HG03442 (cell line): ENCODE results near the gene CARD10.

ENCODE experiments used
- ATAC-seq: cut with Tn5 transposase; IDR thresholded peaks from one replicate; pipeline ENCODE4 v1.9.1; 2021; ENCODE audit warnings: mild to moderate bottlenecking, moderate library complexity; ENCODE audit not compliant: unreplicated experiment

Gene CARD10

DNA sequence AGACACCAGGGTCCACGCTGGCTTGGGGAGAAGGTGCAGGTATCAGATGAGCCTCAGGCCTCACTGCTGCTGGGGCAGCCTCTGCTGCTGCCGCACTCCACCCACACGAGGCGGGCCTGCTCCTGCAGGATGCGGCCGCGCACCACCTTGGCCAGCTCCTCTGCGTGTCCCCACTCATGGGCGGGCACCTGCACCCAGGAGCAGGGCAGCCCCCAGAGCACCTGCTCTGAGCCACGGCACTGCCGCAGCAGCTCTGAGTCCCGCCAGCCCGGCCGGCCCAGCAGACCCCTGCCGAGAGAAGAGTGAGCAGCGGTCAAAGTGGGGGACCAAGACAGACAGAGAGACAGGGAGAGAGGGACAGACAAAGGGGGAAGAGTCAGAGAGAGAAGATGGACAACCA lies 28.1 kb downstream of the CARD10 start:
- ATAC-seq: no peak

- no peak for ATAC-seq
These were observed 29.2 kb downstream of the CARD10 start for GRCh38 chr22:37489983-37490382.

DNA sequence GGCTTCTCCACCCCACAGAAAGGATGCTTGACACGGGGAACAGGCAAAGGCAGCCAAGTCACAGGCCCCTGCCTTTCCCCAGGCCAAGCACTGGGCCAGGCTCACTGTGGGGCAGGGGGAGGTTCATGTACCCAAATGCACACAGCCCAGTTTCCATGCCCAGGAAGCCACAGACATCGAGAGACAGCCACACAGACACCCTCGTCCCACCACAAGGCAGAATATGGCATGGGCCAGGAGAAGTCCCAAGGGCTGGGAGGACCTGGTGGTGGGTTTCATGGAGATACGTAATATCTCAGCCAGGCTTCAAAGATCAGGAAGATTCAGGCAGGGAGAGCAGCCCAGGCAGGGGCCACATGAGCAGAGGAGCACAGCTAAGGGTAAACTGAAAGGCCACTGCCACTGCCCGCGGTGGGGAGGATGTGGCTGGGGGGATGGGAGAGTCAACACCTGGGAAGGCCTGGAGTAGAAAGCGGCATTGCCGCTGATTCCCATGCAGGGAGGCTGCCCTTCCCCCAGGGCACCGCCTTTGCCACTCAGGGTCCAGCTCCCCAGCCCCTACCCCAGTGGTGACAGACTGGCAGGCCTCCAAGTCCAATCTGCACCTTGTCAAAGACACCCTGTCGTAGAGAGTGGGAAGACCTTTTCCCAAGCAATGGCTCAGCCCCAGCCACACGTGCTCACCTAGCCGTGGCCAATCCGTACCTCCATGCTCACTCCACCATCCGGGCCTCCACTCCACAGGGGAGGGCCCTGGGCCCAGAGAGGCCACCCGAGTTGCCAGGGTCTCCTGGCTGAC lies 30.7 kb downstream of the CARD10 start:
- ATAC-seq: no peak

DNA sequence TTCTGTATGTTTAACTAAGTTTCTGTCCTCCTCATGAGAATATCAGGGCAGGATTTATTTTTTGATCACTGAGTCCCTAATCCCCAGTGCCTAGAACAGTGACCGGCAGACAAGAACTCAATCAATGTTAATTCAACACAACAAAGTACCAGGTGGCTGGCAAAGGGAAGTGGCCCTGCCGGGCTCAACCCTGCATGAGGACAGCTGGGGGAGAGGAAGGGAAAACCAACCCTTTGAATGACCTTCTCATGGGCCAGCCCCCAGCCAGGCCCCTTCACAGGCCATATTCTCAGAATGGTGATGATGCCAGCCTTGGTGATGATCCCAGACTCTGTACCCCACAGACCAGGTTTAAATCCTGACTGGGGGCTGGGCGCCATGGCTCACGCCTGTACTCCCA lies 31.6 kb downstream of the CARD10 start:
- ATAC-seq: no peak

DNA sequence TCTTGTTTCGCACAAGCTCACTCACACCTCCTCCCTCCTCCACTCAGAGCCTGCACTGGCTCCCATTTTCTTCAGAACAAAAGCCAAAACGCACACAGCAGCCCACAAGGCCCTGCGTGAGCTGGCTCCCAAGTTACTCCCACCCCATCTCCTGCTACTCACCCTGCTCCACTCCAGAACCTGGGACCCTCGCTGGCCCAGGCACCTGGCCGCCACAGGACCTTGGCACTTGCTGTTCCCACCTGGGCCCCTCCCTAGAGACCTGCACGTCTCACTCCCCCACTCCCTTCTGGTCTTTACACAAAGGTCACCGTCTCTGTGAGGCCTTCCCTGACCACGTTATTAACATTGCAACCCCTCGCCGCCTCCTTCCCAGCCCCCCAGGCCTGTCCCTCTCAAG lies 32.1 kb downstream of the CARD10 start:
- ATAC-seq: no peak

- no peak for ATAC-seq
These were observed 32.9 kb downstream of the CARD10 start, which contains the start of gene MFNG for GRCh38 chr22:37486224-37486845. Gene MFNG (minus strand): TSS chr22:37486384. CDS start chr22:37486177, 207 bp downstream.

- ATAC-seq: no peak
These were observed 33.6 kb downstream of the CARD10 start for GRCh38 chr22:37485395-37486223.

GRCh38 chr22:37484480-37485394 lies 34.5 kb downstream of the CARD10 start:
- no peak for ATAC-seq

DNA sequence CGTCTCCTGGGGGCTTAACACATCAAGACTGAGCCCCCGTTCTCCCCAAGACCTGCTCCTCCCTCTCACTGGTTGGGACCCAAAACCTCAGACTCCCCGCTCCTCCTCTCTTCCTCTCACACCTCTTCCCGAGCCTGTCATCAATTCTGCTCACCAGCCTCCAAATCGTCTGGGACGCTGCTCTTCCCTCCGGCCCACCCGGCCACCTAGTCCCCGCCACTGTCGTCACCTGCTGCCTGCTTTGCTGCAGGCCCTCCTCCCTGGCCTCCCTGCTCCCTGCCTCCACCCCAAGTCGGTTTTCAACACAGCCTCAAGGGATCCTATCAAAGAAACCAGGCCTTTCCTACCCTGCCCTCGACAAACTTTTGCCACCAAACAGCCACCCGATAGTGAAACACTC lies 36.2 kb downstream of the CARD10 start:
- ATAC-seq: no peak

DNA sequence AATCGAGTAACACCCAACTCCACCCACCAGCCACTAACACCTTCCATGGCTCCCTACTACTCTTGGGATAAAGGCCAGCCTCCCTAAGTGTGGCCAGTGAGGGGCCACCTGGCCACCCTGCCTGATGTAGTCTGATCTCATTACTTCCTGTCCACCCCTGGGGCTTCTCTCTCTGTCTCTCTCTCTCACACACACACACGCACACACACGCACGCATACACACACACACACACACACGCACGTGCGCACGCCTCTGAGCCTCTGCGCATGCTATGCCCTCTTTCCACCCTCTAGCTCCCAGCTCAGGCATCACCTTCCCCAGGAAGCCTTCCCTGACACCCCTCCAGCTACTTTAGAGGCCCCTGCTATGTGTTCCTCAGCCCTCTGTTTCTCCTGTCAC lies 37.0 kb downstream of the CARD10 start:
- no peak for ATAC-seq

GRCh38 chr22:37481347-37481907 lies 37.8 kb downstream of the CARD10 start:
- no peak for ATAC-seq

DNA sequence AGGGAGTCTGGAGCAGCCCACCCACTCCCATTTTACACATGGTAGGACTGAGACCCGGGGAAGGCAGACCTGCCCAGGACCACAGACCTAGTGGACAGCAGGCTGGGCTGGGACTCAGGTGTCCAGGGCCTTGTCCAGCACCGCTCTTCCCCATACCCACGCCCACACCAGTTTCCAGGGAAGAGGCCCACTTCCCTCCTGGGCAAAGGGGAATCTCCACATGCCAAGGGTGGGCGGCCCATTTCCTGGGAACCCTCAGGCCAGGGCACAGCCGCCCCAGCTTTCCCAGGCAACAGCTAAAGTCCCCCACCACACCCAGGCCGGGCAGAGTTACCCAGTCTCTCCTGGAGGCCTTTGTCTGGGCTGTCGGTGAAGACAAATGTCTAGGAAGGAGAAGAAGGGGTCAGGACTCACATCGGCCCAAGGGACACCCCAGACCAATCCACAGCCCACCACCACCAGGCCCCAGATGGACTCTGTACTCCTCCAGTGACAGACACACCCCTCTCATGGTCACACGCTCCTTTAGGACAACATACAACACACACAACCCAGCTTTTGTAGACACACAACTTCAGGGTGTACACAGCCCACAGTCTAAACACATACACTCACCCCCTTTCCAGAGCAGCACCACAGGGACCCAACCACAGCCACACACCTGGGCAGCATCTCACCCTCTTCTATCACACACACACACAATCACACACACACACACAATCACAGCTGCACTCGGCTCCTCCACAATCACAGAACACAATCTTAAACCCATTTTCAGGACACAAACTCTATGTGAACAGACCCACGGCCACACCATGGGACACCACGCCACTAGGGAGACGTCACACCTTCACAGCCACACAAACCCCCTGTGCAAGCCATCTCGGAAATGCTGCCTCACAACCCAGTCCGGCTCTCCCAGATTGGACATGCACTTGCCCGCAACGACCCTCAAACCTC lies 38.5 kb downstream of the CARD10 start:
- no peak for ATAC-seq

DNA sequence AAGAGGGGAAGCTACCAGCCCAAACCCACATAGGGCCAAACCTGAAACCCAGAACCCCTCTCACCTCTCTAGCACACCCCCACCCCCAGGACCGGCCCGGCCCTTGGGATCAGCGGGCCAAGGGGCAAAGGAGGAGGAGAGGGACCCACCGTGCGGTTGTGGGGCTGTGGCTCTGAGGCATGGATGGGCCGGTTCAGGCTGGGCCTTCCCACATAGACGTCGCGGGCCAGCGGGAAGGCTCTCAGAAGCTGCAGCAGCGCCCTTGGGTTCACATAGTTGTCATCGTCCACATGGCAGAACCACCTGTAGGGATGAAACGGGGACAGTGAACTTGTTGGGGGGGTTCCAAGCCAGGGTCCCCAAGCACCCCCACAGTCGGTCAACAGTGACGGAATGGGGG lies 40.0 kb downstream of the CARD10 start:
- ATAC-seq: no peak

GRCh38 chr22:37476389-37477329 lies 42.6 kb downstream of the CARD10 start:
- ATAC-seq: no peak

- no peak for ATAC-seq
These were observed 44.6 kb downstream of the CARD10 start for GRCh38 chr22:37474447-37475090.

DNA sequence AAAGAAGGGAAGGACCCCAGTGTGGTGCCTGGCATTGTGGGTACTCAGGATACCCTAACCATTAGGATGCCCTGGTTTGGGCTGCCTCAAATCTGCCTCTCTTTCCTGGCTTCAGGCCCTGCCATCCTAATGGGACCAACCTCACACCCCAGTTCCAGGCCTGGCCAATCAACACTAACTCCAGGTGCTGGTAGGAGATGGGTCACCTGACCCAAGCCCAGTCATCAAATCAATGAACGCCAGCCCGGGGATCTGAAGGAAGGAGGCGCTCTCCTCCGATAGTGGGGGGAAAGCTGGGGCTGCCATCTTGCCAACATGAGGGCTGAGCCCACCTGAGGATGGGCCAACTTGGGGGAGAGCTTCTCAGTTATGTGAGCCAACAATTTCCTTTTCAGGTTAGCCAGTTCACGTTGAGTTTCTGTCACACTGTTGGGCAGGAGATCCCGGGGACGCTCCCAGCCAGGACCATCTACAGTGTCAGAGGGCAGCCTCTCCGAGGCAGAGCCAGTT lies 45.7 kb downstream of the CARD10 start:
- no peak for ATAC-seq

DNA sequence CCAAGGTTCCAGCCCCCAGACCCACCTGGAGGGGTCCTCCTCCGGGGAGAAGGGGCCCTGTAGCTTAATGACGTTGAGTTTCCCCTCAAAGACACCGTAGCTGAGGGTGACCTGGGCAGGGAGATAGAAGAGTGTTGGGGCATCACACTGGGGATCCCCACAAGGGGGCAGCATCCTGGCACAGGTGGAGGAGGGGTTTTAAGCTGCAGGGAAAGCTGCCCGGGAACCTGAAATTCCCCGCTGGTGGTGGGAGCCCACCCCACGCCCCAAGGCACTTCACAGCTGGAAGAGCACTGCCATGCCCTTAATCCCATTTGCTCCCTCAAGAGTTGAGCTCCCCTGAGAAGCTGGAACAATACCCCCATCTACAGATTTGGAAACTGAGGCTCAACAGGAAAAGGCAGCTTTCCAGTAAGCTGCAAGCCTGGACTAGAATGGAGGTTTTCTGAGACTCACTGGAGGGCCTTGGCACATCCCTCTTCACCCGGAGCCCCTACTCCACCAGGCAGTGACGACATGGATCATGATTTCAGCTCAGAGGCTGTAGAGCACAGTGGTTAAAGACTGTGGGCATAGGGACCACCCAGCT lies 46.7 kb downstream of the CARD10 start:
- no peak for ATAC-seq
